Endothelial cell (in vitro differentiated cells): Measurements from ENCODE around the gene ATP2B2. TPM values are rescaled to one million over a fixed set of nuclear protein-coding genes. Genes with fewer than 3 reads are reported as not detected.

Experiments used
- DNase-seq: peaks from one replicate; pipeline ENCODE4 v3.0.0; 2021; ENCODE audit warnings: low spot score
- H3K27ac Mint-ChIP-seq: one replicate; pipeline ENCODE4 v1.8.0; 2021; ENCODE audit warnings: mixed read lengths, inconsistent platforms; ENCODE audit not compliant: unreplicated experiment
- H3K27me3 Mint-ChIP-seq: one replicate; pipeline ENCODE4 v1.8.0; 2021; ENCODE audit warnings: mild to moderate bottlenecking, moderate library complexity, mixed read lengths, inconsistent platforms; ENCODE audit not compliant: unreplicated experiment
- H3K36me3 Mint-ChIP-seq: one replicate; pipeline ENCODE4 v1.8.0; 2021; ENCODE audit warnings: mild to moderate bottlenecking, low read depth, mixed read lengths, inconsistent platforms; ENCODE audit not compliant: unreplicated experiment
- H3K4me1 Mint-ChIP-seq: one replicate; pipeline ENCODE4 v1.8.0; 2021; ENCODE audit warnings: mild to moderate bottlenecking, mixed read lengths, inconsistent platforms; ENCODE audit not compliant: unreplicated experiment
- H3K4me3 Mint-ChIP-seq: one replicate; pipeline ENCODE4 v1.8.0; 2021; ENCODE audit warnings: mild to moderate bottlenecking, mixed read lengths, inconsistent platforms; ENCODE audit not compliant: unreplicated experiment
- H3K9me3 Mint-ChIP-seq: one replicate; pipeline ENCODE4 v1.8.0; 2021; ENCODE audit warnings: mixed read lengths, inconsistent platforms; ENCODE audit not compliant: unreplicated experiment
- total RNA-seq: library from RNA; stranded (reverse); fragmentation: NEBNext Ultra II Directional; extraction: Animal tissue kit (Norgen Biotek cat#: 25700); gene quantifications from one replicate; pipeline ENCODE4 v1.2.1, GENCODE V29; 2021; ENCODE audit not compliant: unreplicated experiment
- TF ChIP-seq, protein P1 (sequence below): fragments of 200-600 bp; sonication (generic); IDR thresholded peaks from one replicate; pipeline ENCODE4 v1.5.0; 2021; ENCODE audit warnings: antibody characterized with exemption; ENCODE audit not compliant: unreplicated experiment

The ATP2B2 gene
- total RNA-seq, 1 donor from 2014 or later = 1.7 TPM

DNA sequence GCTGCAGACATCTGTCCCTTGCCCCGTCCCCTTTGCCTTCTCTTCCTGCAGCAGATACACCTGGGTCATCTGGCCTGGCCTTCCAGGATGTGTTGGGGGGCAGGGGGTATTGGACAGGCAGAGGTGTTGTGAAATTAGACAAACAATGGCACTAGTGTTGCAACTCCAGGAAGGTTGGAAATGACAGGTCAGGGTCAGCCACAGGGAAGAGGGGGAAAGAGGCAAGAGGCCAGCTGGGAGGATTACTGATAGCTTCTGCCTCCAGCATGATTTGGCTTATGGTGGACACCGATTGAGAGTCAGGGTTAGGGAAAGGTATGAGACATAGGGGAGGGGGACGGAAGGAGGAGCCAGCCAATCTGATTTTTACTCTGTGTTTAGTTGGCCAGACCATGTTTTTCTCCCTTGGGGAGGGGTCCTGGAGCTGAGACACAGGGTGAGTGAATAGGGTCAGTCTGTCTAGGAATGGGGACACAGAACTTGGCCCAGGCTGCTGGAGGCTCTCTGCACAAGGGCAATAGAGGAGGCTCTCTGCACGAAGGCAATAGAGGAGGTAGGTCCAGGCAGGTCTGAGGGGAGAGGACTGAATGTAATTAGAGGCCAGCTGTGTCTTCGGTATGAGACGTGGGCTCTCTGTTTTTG is 3.4 kb upstream of the ATP2B2 start:
- Mint-ChIP-seq H3K36me3 (no peaks in the 10 kb centered on the region), H3K4me1 (peaks cover 8% of the 10 kb centered on the region), H3K4me3 (no peak overlapping the region), H3K27me3 (peaks cover 15% of the 10 kb centered on the region), H3K9me3 (no peaks in the 10 kb centered on the region), H3K27ac (no peak overlapping the region)
- no peak for DNase-seq
- TF ChIP-seq, protein P1, sequence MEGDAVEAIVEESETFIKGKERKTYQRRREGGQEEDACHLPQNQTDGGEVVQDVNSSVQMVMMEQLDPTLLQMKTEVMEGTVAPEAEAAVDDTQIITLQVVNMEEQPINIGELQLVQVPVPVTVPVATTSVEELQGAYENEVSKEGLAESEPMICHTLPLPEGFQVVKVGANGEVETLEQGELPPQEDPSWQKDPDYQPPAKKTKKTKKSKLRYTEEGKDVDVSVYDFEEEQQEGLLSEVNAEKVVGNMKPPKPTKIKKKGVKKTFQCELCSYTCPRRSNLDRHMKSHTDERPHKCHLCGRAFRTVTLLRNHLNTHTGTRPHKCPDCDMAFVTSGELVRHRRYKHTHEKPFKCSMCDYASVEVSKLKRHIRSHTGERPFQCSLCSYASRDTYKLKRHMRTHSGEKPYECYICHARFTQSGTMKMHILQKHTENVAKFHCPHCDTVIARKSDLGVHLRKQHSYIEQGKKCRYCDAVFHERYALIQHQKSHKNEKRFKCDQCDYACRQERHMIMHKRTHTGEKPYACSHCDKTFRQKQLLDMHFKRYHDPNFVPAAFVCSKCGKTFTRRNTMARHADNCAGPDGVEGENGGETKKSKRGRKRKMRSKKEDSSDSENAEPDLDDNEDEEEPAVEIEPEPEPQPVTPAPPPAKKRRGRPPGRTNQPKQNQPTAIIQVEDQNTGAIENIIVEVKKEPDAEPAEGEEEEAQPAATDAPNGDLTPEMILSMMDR = no peak

DNA sequence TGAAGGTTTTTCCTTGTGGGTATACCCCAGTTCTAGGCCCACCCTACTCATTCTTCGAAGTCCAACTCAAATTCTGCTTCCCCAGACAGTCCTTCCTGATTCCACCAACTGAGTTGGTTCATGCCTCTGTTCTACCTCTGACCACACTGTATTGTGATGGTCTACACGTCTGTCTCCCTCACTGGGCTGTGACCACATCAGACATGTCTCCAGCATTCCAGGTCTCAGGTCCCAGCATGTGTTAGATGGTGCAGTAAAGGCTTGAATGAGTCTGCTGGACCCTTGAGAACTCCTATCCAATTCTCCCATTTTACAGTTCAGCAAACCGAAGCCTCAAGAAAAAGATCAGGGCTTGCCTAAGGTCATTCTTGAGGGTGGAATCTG is 2.8 kb upstream of the ATP2B2 start:
- peaks cover 16% of the 10 kb centered on the region for H3K27me3 Mint-ChIP-seq

GRCh38 chr3:10507331-10507730 is 1.9 kb upstream of the ATP2B2 start:
- Mint-ChIP-seq H3K9me3 (no peaks in the 10 kb centered on the region), H3K36me3 (no peaks in the 10 kb centered on the region), H3K4me1 (peaks cover 8% of the 10 kb centered on the region), H3K27ac (no peak overlapping the region), H3K27me3 (peaks cover 13% of the 10 kb centered on the region), H3K4me3 (no peak overlapping the region)
- no peak for DNase-seq
- TF ChIP-seq, protein P1 = no peak

More for the DNA sequence above, 2.8 kb upstream of the ATP2B2 start:
- Mint-ChIP-seq H3K27ac (no peak overlapping the region), H3K4me1 (peaks cover 8% of the 10 kb centered on the region), H3K36me3 (no peaks in the 10 kb centered on the region), H3K9me3 (no peaks in the 10 kb centered on the region), H3K4me3 (no peak overlapping the region)
- TF ChIP-seq, protein P1 = no peak
- no peak for DNase-seq

GRCh38 chr3:10506696-10507095 is 1.3 kb upstream of the ATP2B2 start:
- H3K9me3 Mint-ChIP-seq = no peaks in the 10 kb centered on the region
- DNase-seq = no peak
- H3K4me1 Mint-ChIP-seq = peaks cover 8% of the 10 kb centered on the region
- H3K4me3 Mint-ChIP-seq = no peak overlapping the region
- no peak overlapping the region for H3K27ac Mint-ChIP-seq
- TF ChIP-seq, protein P1 = no peak
- H3K27me3 Mint-ChIP-seq = peaks cover 13% of the 10 kb centered on the region
- H3K36me3 Mint-ChIP-seq = no peaks in the 10 kb centered on the region

GRCh38 chr3:10505791-10506585 is 602 bp upstream of the ATP2B2 start:
- DNase-seq = no peak
- no peaks in the 10 kb centered on the region for H3K9me3 Mint-ChIP-seq

More at GRCh38 chr3:10505791-10506585, 602 bp upstream of the ATP2B2 start:
- TF ChIP-seq, protein P1 = no peak
- Mint-ChIP-seq H3K4me1 (peaks cover 8% of the 10 kb centered on the region), H3K36me3 (no peaks in the 10 kb centered on the region), H3K27ac (no peak overlapping the region), H3K4me3 (no peak overlapping the region), H3K27me3 (peaks cover 13% of the 10 kb centered on the region)
